ENCODE data around the gene CCDC177. TPM values are rescaled to one million over a fixed set of nuclear protein-coding genes. Genes with fewer than 3 reads are reported as not detected.

Gene CCDC177
- polyA plus RNA-seq, 1 donor, result 0.05 TPM

DNA sequence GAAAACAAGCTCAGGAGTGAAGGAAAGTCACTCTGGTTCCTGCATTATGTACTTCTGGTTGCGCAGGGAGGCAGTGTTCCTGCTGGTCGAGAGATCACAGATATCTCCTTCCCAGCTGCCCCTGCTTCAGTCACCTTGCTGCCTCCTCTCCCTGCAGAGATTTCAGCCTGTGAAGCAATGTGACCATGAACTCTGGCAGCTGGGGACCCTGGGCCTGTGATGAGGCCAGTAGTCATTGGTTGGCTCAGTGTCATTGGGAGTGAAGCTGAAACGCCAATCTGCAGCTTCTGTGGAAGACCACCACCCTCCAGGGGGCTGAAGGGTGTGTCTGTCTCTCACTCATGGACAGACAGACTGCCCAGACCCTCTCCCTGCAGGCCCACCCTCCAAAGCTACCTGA is 45.1 kb downstream of the CCDC177 start:
- no peak for DNase-seq

DNA sequence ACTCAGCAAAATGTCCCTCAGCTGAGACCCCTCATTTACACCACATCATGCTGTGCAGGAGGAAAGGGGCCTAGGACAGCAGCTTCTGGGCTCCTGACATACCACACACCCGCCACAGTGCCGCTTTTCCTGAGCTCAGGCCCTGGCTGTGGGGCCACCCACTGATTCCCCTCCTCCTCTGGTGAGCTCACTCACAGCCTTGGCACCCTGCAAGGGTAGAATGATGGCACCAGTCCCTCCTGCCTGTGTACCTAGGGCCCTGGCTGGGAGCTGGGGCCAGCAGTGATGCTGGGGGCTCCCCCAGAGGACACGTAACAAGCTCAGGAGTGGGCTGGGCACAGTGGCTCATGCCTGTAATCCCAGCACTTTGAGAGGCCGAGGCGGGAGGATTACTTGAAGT is 45.7 kb downstream of the CCDC177 start:
- no peak for DNase-seq

DNA sequence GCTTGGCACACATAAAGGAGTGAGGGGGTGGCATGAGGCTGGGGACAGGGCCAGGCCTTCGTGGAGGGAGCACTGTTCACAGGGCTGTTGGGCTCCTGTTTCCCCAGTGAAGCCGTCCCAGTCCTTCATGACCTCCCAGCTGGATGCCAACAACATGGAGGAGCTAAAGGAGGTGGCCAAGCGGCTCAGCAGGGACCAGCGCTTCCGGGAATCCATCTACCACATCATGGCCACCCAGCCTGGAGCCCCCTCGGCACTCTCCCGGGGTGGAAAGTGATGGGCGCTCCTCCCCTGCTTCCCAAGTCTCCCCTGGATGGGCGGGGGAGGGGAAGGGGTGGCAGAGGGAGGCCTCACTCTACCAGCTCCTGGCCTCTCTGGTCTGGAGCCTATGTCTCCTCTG is 46.5 kb downstream of the CCDC177 start:
- DNase-seq, result no peak

DNA sequence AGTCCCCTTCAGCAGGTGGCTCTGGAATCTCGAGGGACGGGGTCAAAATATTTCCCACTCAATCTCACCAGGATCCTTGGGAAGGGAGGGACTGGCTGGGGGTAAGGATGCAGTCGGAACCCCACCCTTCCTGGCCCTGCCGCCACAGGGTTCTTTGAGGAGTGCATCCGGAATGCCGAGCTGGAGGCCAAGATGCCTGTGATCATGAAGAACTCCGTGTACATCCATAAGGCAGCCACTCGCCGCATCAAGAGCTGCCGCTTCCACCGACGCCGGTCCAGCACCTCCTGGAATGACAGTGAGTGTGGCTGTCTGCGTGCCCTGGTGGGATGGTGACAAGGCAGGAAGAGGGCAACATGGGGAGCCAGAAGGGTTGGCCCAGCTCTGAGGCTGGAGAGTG is 47.0 kb downstream of the CCDC177 start:
- DNase-seq, result no peak

DNA sequence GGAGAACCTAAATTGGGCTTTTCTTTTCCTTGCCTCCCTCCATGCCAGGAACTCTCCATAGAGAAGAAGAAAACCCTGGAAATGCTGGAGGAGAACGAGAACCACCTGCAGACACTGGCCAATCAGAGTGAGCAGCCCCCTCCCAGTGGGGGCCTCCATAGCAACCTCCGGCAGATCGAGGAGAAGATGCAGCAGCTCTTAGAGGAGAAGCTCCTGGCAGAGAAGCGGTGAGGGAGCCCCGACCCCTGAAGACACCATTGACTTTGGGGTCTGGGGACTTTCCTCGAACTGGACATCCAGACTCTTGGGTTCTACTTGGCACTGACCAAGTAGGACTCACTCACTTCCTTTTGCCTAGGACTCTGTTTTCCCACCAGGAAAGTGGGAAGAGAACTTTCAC is 48.8 kb downstream of the CCDC177 start:
- DNase-seq, result no peak

DNA sequence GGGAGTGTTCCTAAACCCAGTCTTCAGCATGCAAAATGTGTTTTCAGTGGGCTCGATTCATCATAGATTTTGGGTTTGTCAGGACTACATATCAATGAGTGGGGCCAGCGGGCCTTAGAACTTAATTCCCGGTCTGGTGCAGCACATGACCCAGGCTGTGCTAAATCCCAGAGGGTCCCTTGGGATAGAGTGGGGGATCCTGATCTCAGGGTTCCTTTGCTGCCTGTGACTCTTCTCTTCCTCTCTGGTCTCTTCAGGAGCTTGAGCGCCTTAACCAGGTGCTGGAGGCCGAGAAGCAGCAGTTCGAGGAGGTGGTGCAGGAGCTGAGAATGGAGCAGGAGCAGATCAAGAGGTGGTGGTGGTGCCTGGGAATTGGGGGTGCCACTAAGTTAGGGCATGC is 52.6 kb downstream of the CCDC177 start:
- DNase-seq, result no peak

Other genes starting within 250 kb of the CCDC177 start
- 350 TPM for gene ERH, start 176.6 kb downstream of the CCDC177 start, polyA plus RNA-seq (ENCODE audit: insufficient read length)
- 93.1 TPM for gene SLC39A9, start 176.2 kb downstream of the CCDC177 start, polyA plus RNA-seq (ENCODE audit: insufficient read length)
- 5.4 TPM for gene PLEKHD1, start 90.1 kb downstream of the CCDC177 start, polyA plus RNA-seq (ENCODE audit: insufficient read length)
- gene SUSD6, start 36.7 kb upstream of the CCDC177 start, polyA plus RNA-seq (ENCODE audit: insufficient read length), result 22.8 TPM
- gene SRSF5, start 192.3 kb upstream of the CCDC177 start, polyA plus RNA-seq (ENCODE audit: insufficient read length), result 836 TPM
- gene SLC10A1, start 222.4 kb upstream of the CCDC177 start, polyA plus RNA-seq (ENCODE audit: insufficient read length), result 0.22 TPM

Data from left kidney (tissue), 2 donors.